Loucy (cell line): ENCODE measurements around the gene ACSBG1.

Source experiments
- H2AFZ ChIP-seq: fragments of 200-600 bp; sonication (generic); 2 replicates; pipeline ENCODE4 v1.6.0; 2016; ENCODE audit warnings: antibody characterized with exemption, mild to moderate bottlenecking, low read length, moderate library complexity
- H3F3A ChIP-seq: fragments of 200-600 bp; 2 replicates; pipeline ENCODE4 v1.6.0; 2016; ENCODE audit warnings: antibody characterized with exemption, low read depth, mild to moderate bottlenecking
- H3K27me3 ChIP-seq: fragments of 200-600 bp; sonication (generic); 2 replicates; pipeline ENCODE4 v1.6.1; 2014; ENCODE audit warnings: low read length, mild to moderate bottlenecking; ENCODE audit not compliant: insufficient read depth, poor library complexity, severe bottlenecking
- H3K36me3 ChIP-seq: fragments of 200-600 bp; sonication (generic); 2 replicates; pipeline ENCODE4 v1.6.1; 2016; ENCODE audit warnings: low read length; ENCODE audit not compliant: insufficient read depth
- H3K4me1 ChIP-seq: fragments of 200-600 bp; sonication (generic); 2 replicates; pipeline ENCODE4 v1.5.1; 2014; ENCODE audit warnings: low read length, mild to moderate bottlenecking; ENCODE audit not compliant: insufficient read depth, poor library complexity, severe bottlenecking
- H3K4me2 ChIP-seq: fragments of 200-600 bp; sonication (generic); 2 replicates; pipeline ENCODE4 v1.6.0; 2014; ENCODE audit warnings: antibody characterized with exemption, low read length, low read depth, mild to moderate bottlenecking; ENCODE audit not compliant: poor library complexity, severe bottlenecking
- H3K4me3 ChIP-seq: fragments of 200-600 bp; sonication (generic); 2 replicates; pipeline ENCODE4 v1.5.1; 2014; ENCODE audit warnings: low read length, mild to moderate bottlenecking, mixed read lengths; ENCODE audit not compliant: poor library complexity, severe bottlenecking
- H3K79me2 ChIP-seq: fragments of 200-600 bp; sonication (generic); 2 replicates; pipeline ENCODE4 v1.6.1; 2014; ENCODE audit warnings: low read length; ENCODE audit not compliant: insufficient read depth
- H3K9ac ChIP-seq: fragments of 200-600 bp; sonication (generic); 2 replicates; pipeline ENCODE4 v1.6.0; 2014; ENCODE audit warnings: mild to moderate bottlenecking, low read depth, low read length, moderate library complexity; ENCODE audit not compliant: poor library complexity, severe bottlenecking
- H3K9me2 ChIP-seq: fragments of 200-600 bp; sonication (generic); replicated peaks from 2 replicates; pipeline ENCODE4 v1.6.1; 2016; ENCODE audit warnings: low read depth, low read length, mixed read lengths
- H3K9me3 ChIP-seq: fragments of 200-600 bp; sonication (generic); 2 replicates; pipeline ENCODE4 v1.6.1; 2014; ENCODE audit warnings: mild to moderate bottlenecking, antibody characterized with exemption, low read length, low read depth; ENCODE audit not compliant: insufficient read depth
- H4K20me1 ChIP-seq: fragments of 200-600 bp; sonication (generic); 2 replicates; pipeline ENCODE4 v1.6.0; 2014; ENCODE audit warnings: antibody characterized with exemption, low read length, mild to moderate bottlenecking; ENCODE audit not compliant: insufficient read depth, poor library complexity, severe bottlenecking
- EZH2phosphoT487 ChIP-seq: fragments of 200-600 bp; IDR thresholded peaks from 2 replicates; pipeline ENCODE4 v1.6.1; 2018; ENCODE audit warnings: antibody characterized with exemption, mild to moderate bottlenecking, moderate library complexity, borderline replicate concordance
- TF ChIP-seq, protein P1 (sequence below): fragments of 200-600 bp; sonication (generic); conservative IDR thresholded peaks from 2 replicates; pipeline ENCODE4 v1.5.1; 2014; ENCODE audit warnings: mild to moderate bottlenecking, antibody characterized with exemption, low read length

The ACSBG1 gene

GRCh38 chr15:78244893-78245292, 10.5 kb upstream of the ACSBG1 start:
- Histone ChIP-seq H4K20me1 (no peaks in the 10 kb centered on the region), H3K9me2 (no peaks in the 10 kb centered on the region), H3K4me2 (no peak overlapping the region), H2AFZ (no peak overlapping the region), H3K9ac (no peak overlapping the region), H3K27me3 (no peaks in the 10 kb centered on the region), H3F3A (no peaks in the 10 kb centered on the region), H3K9me3 (no peaks in the 10 kb centered on the region), H3K79me2 (no peaks in the 10 kb centered on the region), H3K36me3 (no peaks in the 10 kb centered on the region), H3K4me1 (no peaks in the 10 kb centered on the region), H3K4me3 (no peak overlapping the region)
- TF ChIP-seq, protein P1, sequence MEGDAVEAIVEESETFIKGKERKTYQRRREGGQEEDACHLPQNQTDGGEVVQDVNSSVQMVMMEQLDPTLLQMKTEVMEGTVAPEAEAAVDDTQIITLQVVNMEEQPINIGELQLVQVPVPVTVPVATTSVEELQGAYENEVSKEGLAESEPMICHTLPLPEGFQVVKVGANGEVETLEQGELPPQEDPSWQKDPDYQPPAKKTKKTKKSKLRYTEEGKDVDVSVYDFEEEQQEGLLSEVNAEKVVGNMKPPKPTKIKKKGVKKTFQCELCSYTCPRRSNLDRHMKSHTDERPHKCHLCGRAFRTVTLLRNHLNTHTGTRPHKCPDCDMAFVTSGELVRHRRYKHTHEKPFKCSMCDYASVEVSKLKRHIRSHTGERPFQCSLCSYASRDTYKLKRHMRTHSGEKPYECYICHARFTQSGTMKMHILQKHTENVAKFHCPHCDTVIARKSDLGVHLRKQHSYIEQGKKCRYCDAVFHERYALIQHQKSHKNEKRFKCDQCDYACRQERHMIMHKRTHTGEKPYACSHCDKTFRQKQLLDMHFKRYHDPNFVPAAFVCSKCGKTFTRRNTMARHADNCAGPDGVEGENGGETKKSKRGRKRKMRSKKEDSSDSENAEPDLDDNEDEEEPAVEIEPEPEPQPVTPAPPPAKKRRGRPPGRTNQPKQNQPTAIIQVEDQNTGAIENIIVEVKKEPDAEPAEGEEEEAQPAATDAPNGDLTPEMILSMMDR = no peak
- TF ChIP-seq EZH2phosphoT487 = no peak

GRCh38 chr15:78244101-78244500, 9.7 kb upstream of the ACSBG1 start:
- Histone ChIP-seq H3K79me2 (no peaks in the 10 kb centered on the region), H3K9me2 (no peaks in the 10 kb centered on the region), H4K20me1 (no peaks in the 10 kb centered on the region), H3F3A (no peaks in the 10 kb centered on the region), H3K4me1 (no peaks in the 10 kb centered on the region), H3K4me2 (no peak overlapping the region), H3K9ac (no peak overlapping the region), H2AFZ (no peak overlapping the region), H3K9me3 (no peaks in the 10 kb centered on the region), H3K36me3 (no peaks in the 10 kb centered on the region), H3K27me3 (no peaks in the 10 kb centered on the region), H3K4me3 (no peak overlapping the region)
- TF ChIP-seq, protein P1 = no peak
- no peak for TF ChIP-seq EZH2phosphoT487

DNA sequence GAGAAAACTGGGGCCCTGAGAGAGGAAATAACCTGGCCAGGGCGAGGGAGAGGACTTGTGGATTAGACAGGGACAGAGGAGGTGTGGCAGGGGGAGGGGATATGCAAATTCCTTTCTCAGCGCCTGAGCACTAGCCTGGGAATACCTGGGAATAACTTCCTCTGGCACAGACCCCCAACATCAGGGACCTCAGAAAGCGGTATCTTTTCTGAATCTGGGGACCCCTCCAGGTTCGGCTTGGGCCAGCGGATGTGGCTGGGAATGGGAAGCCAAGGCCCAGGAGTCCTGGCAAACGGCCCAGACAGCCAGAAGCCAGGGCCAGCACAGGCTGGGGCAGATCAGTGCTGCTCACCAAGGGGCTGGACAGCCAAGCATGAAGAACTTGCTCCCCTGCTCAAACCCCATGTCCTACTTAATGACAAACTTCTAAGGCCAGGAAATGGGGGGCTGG, 9.2 kb upstream of the ACSBG1 start:
- Histone ChIP-seq H2AFZ (no peak overlapping the region), H3K4me2 (no peak overlapping the region), H3K27me3 (no peaks in the 10 kb centered on the region), H3F3A (no peaks in the 10 kb centered on the region), H3K36me3 (no peaks in the 10 kb centered on the region), H3K4me3 (no peak overlapping the region), H4K20me1 (no peaks in the 10 kb centered on the region), H3K9me2 (no peaks in the 10 kb centered on the region), H3K9ac (no peak overlapping the region), H3K4me1 (no peaks in the 10 kb centered on the region), H3K9me3 (no peaks in the 10 kb centered on the region), H3K79me2 (no peaks in the 10 kb centered on the region)
- TF ChIP-seq, protein P1 = no peak
- TF ChIP-seq EZH2phosphoT487 = no peak
